ENCODE results near the gene TMED8. TPM values are rescaled to one million over a fixed set of nuclear protein-coding genes. Genes with fewer than 3 reads are reported as not detected.

The TMED8 gene
- total and polyA plus RNA-seq, 7 experiments from 2014 or later = 2.4 to 18.6 (median 6.0) TPM

GRCh38 chr14:77299771-77300170, 77.1 kb downstream of the TMED8 start:
- intact Hi-C loops (cut with micrococcal nuclease) = loop anchor here (5.0 to 10.0 kb wide), 4 partner anchors 158 to 1298 kb away; partner anchors contain the start of genes AHSA1 (in 1 of the 2) and VIPAS39 (in 1 of the 2)

GRCh38 chr14:77296906-77297305, 80.0 kb downstream of the TMED8 start:
- ChIA-PET POLR2A (no interaction called here), CTCF (no interaction called here)
- intact Hi-C loops (cut with micrococcal nuclease) = no loop called here
- Mint-ChIP-seq H3K36me3 (peaks cover 0 to 31% (median 13%) of the 10 kb centered on the region in 5 donors), H3K4me1 (peaks cover 0 to 2% (median 0%) of the 10 kb centered on the region in 7 donors), H3K4me3 (no peak overlapping the region), H3K27ac (peak overlapping the region in 1 of 9 donors; percentile 4), H3K9me3 (no peaks in the 10 kb centered on the region), H3K27me3 (no peaks in the 10 kb centered on the region)
- DNase-seq (no peak), ATAC-seq (no peak)
- Histone ChIP-seq H3K27ac (ENCODE audit: low read depth, low read length) (no peak overlapping the region), H3K36me3 (ENCODE audit: control insufficient read depth in 2 of 3, insufficient read depth in 3 of 3, low read length in 3 of 3) (no peaks in the 10 kb centered on the region), H3K4me1 (ENCODE audit: control insufficient read depth in 2 of 2, insufficient read depth in 2 of 2, low read length in 2 of 2) (no peaks in the 10 kb centered on the region), H3K4me3 (ENCODE audit: low read length) (no peak overlapping the region), H3K27me3 (ENCODE audit: control insufficient read depth in 2 of 2, insufficient read depth in 2 of 2, low read length in 2 of 2) (no peaks in the 10 kb centered on the region), H3K9me3 (ENCODE audit: control insufficient read depth in 2 of 3, low read length in 3 of 3) (no peaks in the 10 kb centered on the region)

More at GRCh38 chr14:77299771-77300170, 77.1 kb downstream of the TMED8 start:
- DNase-seq = no peak
- Histone ChIP-seq H3K27me3 (ENCODE audit: control insufficient read depth in 2 of 2, insufficient read depth in 2 of 2, low read length in 2 of 2) (no peaks in the 10 kb centered on the region), H3K4me3 (ENCODE audit: low read length) (no peak overlapping the region), H3K36me3 (ENCODE audit: control insufficient read depth in 2 of 3, insufficient read depth in 3 of 3, low read length in 3 of 3) (no peaks in the 10 kb centered on the region), H3K27ac (ENCODE audit: low read depth, low read length) (no peak overlapping the region), H3K9me3 (ENCODE audit: control insufficient read depth in 2 of 3, low read length in 3 of 3) (no peaks in the 10 kb centered on the region), H3K4me1 (ENCODE audit: control insufficient read depth in 2 of 2, insufficient read depth in 2 of 2, low read length in 2 of 2) (no peaks in the 10 kb centered on the region)
- peaks cover 0 to 35% (median 13%) of the 10 kb centered on the region in 5 donors for H3K36me3 Mint-ChIP-seq
- POLR2A ChIA-PET = no interaction called here
- CTCF ChIA-PET = interaction anchor here (1.5 kb wide), 2 partner anchors 14 to 16 kb away, joined by 3 to 6 read pairs; no protein-coding TSS in a partner anchor
- no peaks in the 10 kb centered on the region for H3K27me3 Mint-ChIP-seq
- no peak overlapping the region for H3K27ac Mint-ChIP-seq
- no peaks in the 10 kb centered on the region for H3K9me3 Mint-ChIP-seq
- ATAC-seq = no peak
- H3K4me3 Mint-ChIP-seq = no peak overlapping the region
- H3K4me1 Mint-ChIP-seq = peaks cover 0 to 15% (median 0%) of the 10 kb centered on the region in 7 donors

- H3K9me3 Mint-ChIP-seq = no peaks in the 10 kb centered on the region
- DNase-seq = no peak
- intact Hi-C loops (cut with micrococcal nuclease) = no loop called here
- Histone ChIP-seq H3K4me1 (ENCODE audit: control insufficient read depth in 2 of 2, insufficient read depth in 2 of 2, low read length in 2 of 2) (no peaks in the 10 kb centered on the region), H3K36me3 (ENCODE audit: control insufficient read depth in 2 of 3, insufficient read depth in 3 of 3, low read length in 3 of 3) (no peaks in the 10 kb centered on the region), H3K27me3 (ENCODE audit: control insufficient read depth in 2 of 2, insufficient read depth in 2 of 2, low read length in 2 of 2) (no peaks in the 10 kb centered on the region), H3K4me3 (ENCODE audit: low read length) (no peak overlapping the region), H3K9me3 (ENCODE audit: control insufficient read depth in 2 of 3, low read length in 3 of 3) (no peaks in the 10 kb centered on the region), H3K27ac (ENCODE audit: low read depth, low read length) (no peak overlapping the region)
- ATAC-seq = no peak
- H3K4me1 Mint-ChIP-seq = peaks cover 0 to 2% (median 0%) of the 10 kb centered on the region in 7 donors
- peaks cover 0 to 31% (median 13%) of the 10 kb centered on the region in 5 donors for H3K36me3 Mint-ChIP-seq
- no peak overlapping the region for H3K4me3 Mint-ChIP-seq
- no peaks in the 10 kb centered on the region for H3K27me3 Mint-ChIP-seq
- ChIA-PET CTCF (no interaction called here), POLR2A (interaction anchor here (0.5 kb wide), 1 partner anchor 13 kb away, joined by 3 read pairs; no protein-coding TSS in a partner anchor)
- no peak overlapping the region for H3K27ac Mint-ChIP-seq
Observed at GRCh38 chr14:77296155-77296554, 80.7 kb downstream of the TMED8 start.

- peaks cover 0 to 2% (median 0%) of the 10 kb centered on the region in 7 donors for H3K4me1 Mint-ChIP-seq
- Histone ChIP-seq H3K36me3 (ENCODE audit: control insufficient read depth in 2 of 3, insufficient read depth in 3 of 3, low read length in 3 of 3) (no peaks in the 10 kb centered on the region), H3K4me1 (ENCODE audit: control insufficient read depth in 2 of 2, insufficient read depth in 2 of 2, low read length in 2 of 2) (no peaks in the 10 kb centered on the region), H3K27me3 (ENCODE audit: control insufficient read depth in 2 of 2, insufficient read depth in 2 of 2, low read length in 2 of 2) (no peaks in the 10 kb centered on the region), H3K4me3 (ENCODE audit: low read length) (no peak overlapping the region), H3K27ac (ENCODE audit: low read depth, low read length) (no peak overlapping the region), H3K9me3 (ENCODE audit: control insufficient read depth in 2 of 3, low read length in 3 of 3) (no peaks in the 10 kb centered on the region)
- H3K9me3 Mint-ChIP-seq = no peaks in the 10 kb centered on the region
- POLR2A ChIA-PET = interaction anchor here (0.5 kb wide), 1 partner anchor 128 kb away, joined by 3 read pairs; no protein-coding TSS in a partner anchor
- H3K4me3 Mint-ChIP-seq = no peak overlapping the region
- CTCF ChIA-PET = no interaction called here
- intact Hi-C loops (cut with micrococcal nuclease) = no loop called here
- peak overlapping the region in 1 of 9 donors; percentile 33 for H3K27ac Mint-ChIP-seq
- DNase-seq = no peak
- H3K27me3 Mint-ChIP-seq = no peaks in the 10 kb centered on the region
- peaks cover 0 to 31% (median 15%) of the 10 kb centered on the region in 5 donors for H3K36me3 Mint-ChIP-seq
- ATAC-seq = no peak
Observed at GRCh38 chr14:77290705-77291104, 86.2 kb downstream of the TMED8 start.

GRCh38 chr14:77286576-77286975, 90.3 kb downstream of the TMED8 start:
- ChIA-PET POLR2A (no interaction called here), CTCF (no interaction called here)
- intact Hi-C loops (cut with micrococcal nuclease) = no loop called here

More at GRCh38 chr14:77286576-77286975, 90.3 kb downstream of the TMED8 start:
- no peaks in the 10 kb centered on the region for H3K9me3 ChIP-seq (ENCODE audit: control insufficient read depth in 2 of 3, low read length in 3 of 3)
- no peak for DNase-seq
- Mint-ChIP-seq H3K9me3 (no peaks in the 10 kb centered on the region), H3K36me3 (peaks cover 0 to 43% (median 30%) of the 10 kb centered on the region in 5 donors), H3K4me1 (peaks cover 0 to 2% (median 0%) of the 10 kb centered on the region in 7 donors), H3K27ac (no peak overlapping the region), H3K27me3 (no peaks in the 10 kb centered on the region), H3K4me3 (no peak overlapping the region)
- H3K27me3 ChIP-seq (ENCODE audit: control insufficient read depth in 2 of 2, insufficient read depth in 2 of 2, low read length in 2 of 2) = no peaks in the 10 kb centered on the region
- H3K27ac ChIP-seq (ENCODE audit: low read depth, low read length) = no peak overlapping the region
- peaks cover 0 to 10% (median 0%) of the 10 kb centered on the region in 3 experiments for H3K36me3 ChIP-seq (ENCODE audit: control insufficient read depth in 2 of 3, insufficient read depth in 3 of 3, low read length in 3 of 3)
- no peak overlapping the region for H3K4me3 ChIP-seq (ENCODE audit: low read length)
- ATAC-seq = no peak
- H3K4me1 ChIP-seq (ENCODE audit: control insufficient read depth in 2 of 2, insufficient read depth in 2 of 2, low read length in 2 of 2) = no peaks in the 10 kb centered on the region

Other genes with a start within 250 kb of the TMED8 start
- gene ZDHHC22, start 235.3 kb downstream of the TMED8 start, total RNA-seq = not detected
- gene ZDHHC22, start 235.3 kb downstream of the TMED8 start, polyA plus RNA-seq = not detected
- 1 to 10 TPM in 2 of 5 experiments, under 1 TPM in 3; 0.46 to 4.9 (median 0.80) TPM for gene TMEM63C, start 195.3 kb downstream of the TMED8 start, total RNA-seq
- not detected for gene TMEM63C, start 195.3 kb downstream of the TMED8 start, polyA plus RNA-seq
- not detected for gene NGB, start 105.9 kb downstream of the TMED8 start, total RNA-seq
- not detected for gene NGB, start 105.9 kb downstream of the TMED8 start, polyA plus RNA-seq
- 10 to 100 TPM in 2 of 5 experiments, 1 to 10 TPM in 3; 6.9 to 15.3 (median 9.4) TPM for gene POMT2, start 56.2 kb downstream of the TMED8 start, total RNA-seq
- gene POMT2, start 56.2 kb downstream of the TMED8 start, polyA plus RNA-seq = under 1 TPM in 1 of 2 donors, not detected in 1; 0.39 TPM
- 10 to 100 TPM in 3 of 5 experiments, 1 to 10 TPM in 2; 7.1 to 13.4 (median 11.5) TPM for gene GSTZ1, start 56.1 kb downstream of the TMED8 start, total RNA-seq
- gene GSTZ1, start 56.1 kb downstream of the TMED8 start, polyA plus RNA-seq = 1 to 10 TPM; 5.6 to 9.5 TPM
- gene SAMD15, start 285 bp upstream of the TMED8 start, total RNA-seq = under 1 TPM in 3 of 5 experiments, not detected in 2; 0.27 to 0.46 (median 0.42) TPM
- gene SAMD15, start 285 bp upstream of the TMED8 start, polyA plus RNA-seq = not detected
- gene NOXRED1, start 46.4 kb upstream of the TMED8 start, total RNA-seq = 1 to 10 TPM in 1 of 5 experiments, under 1 TPM in 4; 0.32 to 1.1 (median 0.56) TPM
- not detected for gene NOXRED1, start 46.4 kb upstream of the TMED8 start, polyA plus RNA-seq
- 10 to 100 TPM; 12.1 to 21.2 (median 20.5) TPM for gene VIPAS39, start 80.5 kb upstream of the TMED8 start, total RNA-seq
- 10 to 100 TPM; 10.5 to 11.7 TPM for gene VIPAS39, start 80.5 kb upstream of the TMED8 start, polyA plus RNA-seq
- gene AHSA1, start 81.0 kb upstream of the TMED8 start, total RNA-seq = 100 to 1,000 TPM in 3 of 5 experiments, 10 to 100 TPM in 2; 51.6 to 176 (median 103) TPM
- gene AHSA1, start 81.0 kb upstream of the TMED8 start, polyA plus RNA-seq = 100 to 1,000 TPM; 142 to 175 TPM
- gene ISM2, start 121.7 kb upstream of the TMED8 start, total RNA-seq = not detected
- not detected for gene ISM2, start 121.7 kb upstream of the TMED8 start, polyA plus RNA-seq
- 10 to 100 TPM; 19.0 to 58.1 (median 25.7) TPM for gene SPTLC2, start 239.5 kb upstream of the TMED8 start, total RNA-seq
- gene SPTLC2, start 239.5 kb upstream of the TMED8 start, polyA plus RNA-seq = 10 to 100 TPM; 11.6 to 12.7 TPM